Stimulated activated CD4-positive, alpha-beta T cell treated with anti-CD3 and anti-CD28 coated beads, Interleukin-2, amount 100 ng/mL, for 4 hours (primary cell): Measurements from ENCODE around the gene GUCY2D.
"Not testable (repeated sequence)": the region's sequence is repeated elsewhere in the genome, so short reads cannot be mapped to it uniquely, and the experiment has no call there.

Experiments used
- DNase-seq: peaks from one replicate; pipeline ENCODE4 v3.0.0-alpha.2; 2020; ENCODE audit warnings: low read depth

GUCY2D gene

GRCh38 chr17:8018436-8018835, 16.0 kb downstream of the GUCY2D start:
- DNase-seq = no peak

DNA sequence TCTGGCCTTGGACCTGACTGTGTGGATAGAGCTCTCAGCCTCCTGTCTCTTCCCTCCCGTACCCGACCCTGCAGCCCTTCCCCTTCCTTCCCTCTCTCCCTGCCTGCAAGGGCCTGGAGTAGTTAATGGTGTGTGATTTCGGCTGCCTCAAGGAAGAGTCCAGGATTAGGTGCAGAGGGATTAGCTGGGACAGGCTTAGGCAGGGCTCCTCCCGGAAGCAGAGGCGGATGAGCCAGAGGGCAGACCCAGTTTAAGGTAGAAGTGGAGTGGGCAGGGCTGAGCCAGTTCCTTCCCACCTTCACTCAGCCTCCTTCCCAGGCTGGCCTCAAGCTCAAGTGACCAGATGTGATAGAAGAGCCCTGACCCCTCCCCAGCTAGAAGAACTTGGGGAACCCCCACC, 16.8 kb downstream of the GUCY2D start:
- no peak for DNase-seq

GRCh38 chr17:8019665-8020650, 17.5 kb downstream of the GUCY2D start:
- no peak for DNase-seq

DNA sequence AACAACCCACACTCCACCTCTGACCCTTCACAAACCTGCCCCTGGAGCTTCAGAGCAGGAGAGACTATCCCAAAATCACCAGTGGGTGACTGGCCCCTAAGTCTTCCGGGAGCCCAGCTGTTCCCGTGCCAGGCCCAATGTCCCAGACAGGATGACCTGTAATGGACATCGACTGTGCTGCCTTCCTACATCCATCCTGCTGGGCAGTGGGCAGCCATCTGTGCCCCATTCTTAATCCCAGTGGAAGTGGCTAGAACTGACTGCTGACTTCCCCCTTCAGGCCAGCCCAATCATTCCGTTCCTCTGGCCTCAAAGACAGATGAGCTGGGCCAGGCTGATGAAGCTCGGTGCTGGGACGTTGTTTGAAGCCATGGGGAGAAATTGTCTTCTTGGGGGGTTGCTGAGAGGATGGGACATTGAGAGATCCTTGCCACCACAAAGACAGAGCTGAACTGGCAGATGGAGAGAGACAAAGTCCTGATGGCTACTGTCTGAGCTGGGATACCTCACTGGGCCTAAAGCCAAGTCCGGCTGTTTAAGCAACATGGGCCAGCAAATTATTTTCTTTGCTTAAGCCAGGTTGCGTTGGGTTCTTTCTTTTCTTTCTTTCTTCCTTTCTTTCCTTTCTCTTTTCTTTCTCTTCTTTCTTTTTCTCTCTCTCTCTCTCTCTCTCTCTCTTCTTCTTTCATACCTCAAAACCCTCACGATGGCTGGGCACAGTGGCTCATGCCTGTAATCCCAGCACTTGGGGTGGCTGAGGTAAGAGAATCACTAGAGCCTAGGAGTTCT, 18.6 kb downstream of the GUCY2D start:
- DNase-seq = no peak

DNA sequence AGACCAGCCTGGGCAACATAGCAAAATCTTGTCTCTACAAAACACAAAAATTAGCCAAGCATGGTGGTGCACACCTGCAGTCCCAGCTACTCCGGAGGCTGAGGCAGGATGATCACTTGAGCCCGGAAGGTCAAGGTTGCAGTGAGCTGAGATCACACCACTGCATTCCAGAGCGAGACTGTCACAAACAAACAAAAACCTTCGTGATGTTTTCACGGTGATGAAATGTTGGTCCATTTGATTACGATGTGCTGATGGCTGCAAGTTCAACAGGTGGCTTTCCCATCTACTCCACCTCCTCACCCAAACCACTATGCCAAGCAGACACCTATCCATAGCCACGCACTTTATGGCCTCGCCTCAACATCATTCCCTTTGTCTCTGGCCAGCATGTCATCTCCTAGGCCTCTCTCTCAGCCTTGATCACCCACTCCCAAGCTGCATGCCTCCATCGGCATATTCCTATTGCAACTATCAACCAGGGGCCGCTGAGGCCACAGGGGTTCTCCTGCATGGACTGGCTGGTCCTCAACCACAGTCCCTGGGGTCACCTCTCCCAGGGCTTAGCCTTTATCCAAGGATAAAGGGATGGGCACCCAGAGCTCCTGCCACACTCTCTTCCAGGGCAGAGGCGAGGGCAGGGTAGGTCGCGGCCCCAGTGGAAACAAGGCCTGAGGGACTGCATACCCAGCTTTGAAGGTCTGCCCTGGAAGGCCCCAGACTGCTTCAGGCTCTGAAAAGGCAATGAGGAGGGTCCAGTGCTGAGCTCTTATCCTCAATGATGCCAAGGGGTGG, 19.3 kb downstream of the GUCY2D start:
- DNase-seq = no peak

DNA sequence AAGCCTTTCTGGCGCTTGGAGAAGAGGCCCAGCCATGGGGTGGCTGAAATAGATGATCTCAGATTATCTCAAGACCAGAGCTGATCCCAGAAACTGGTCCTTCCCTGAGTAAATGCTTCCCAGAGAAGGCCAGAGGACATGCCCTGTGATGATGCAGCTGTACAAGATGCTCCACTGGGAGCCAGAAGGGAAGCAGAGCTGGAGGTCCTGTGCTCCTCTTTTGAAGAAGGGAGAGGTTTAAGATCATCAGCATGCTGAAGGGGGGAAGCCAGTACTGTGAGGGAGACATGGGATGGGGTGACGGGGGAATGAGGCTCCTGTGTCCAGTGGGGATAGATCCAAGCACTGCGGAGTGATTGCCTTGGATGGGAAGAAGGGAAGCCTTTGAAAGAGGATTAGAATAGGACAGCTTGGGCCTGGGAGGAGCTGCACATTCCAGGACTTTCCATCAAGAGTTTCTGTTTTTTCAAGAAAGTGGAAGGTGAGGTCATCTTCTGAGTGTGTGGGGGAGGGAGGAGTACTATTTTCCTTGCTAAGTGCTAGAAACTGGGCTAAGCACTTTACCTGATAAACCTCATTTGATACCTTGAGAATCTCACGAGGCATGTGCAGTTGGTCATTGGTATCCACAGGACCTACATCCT, 20.1 kb downstream of the GUCY2D start:
- no peak for DNase-seq

DNA sequence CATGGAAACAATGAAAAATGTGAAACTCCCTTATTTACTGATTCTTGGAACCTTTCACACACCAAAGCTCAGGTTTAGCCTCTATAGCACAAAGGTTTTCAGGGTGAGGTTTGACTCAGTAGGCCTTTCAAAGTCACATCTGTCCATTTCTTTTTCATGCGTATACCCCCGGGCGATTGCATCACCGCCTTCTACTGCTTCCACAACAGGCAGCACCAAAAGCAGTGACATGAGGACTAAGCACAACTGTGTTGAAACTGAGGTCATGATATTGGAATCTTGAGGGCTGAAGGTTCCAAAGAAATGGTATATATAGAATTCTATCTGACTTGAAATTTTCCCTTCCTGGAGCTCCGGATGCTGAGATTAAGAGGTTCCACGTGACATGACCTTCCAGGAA, 21.7 kb downstream of the GUCY2D start:
- DNase-seq = not testable (repeated sequence)

GRCh38 chr17:8025176-8025911, 22.9 kb downstream of the GUCY2D start:
- no peak for DNase-seq

DNA sequence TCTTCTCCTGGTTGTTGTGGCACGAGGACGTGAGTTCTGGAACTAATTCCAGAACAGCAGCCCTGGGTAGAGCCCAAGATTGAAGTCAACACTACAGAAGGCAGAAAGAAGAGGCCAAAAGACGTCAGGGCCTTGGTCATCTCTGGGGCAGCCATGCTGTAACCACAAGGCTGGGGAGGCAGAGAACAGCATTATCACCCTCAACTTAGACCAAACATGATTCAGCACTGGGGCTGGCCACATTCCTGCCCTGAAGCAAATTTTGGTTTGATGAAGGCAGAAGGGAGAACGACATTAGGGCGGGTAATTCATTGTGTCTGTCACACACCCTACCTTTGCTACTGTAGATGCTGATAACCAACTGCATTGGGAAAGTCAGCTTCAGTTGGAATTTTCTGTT, 26.7 kb downstream of the GUCY2D start:
- DNase-seq = no peak

- no peak for DNase-seq
Observed at GRCh38 chr17:8031261-8031661, 28.8 kb downstream of the GUCY2D start.

- DNase-seq = no peak
Observed at GRCh38 chr17:8031950-8032349, 29.5 kb downstream of the GUCY2D start.

DNA sequence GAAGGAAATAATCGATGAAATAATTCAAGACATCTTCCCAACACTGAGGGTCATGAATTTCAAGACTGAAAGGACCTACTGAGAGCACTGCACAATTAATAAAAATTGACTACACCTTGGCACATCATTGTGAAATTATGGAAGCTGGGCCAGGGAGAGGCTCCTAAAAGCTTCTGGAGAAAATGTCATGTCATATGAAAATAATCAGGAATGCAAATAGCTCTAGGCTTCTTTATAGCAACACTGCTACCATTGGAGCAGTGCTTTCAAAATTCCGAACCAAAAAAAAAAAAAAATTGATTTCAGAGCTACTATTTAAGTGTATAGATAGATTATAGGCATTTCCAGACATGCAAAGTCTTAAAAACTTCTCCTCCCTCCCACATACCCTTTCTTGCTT, 30.0 kb downstream of the GUCY2D start:
- DNase-seq = no peak

GRCh38 chr17:8038954-8039610, 36.7 kb downstream of the GUCY2D start, which contains the start of gene ALOX15B:
Gene ALOX15B (plus strand): TSS chr17:8039059. CDS start chr17:8039156, 97 bp downstream.
- no peak for DNase-seq

GRCh38 chr17:8039611-8040168, 37.3 kb downstream of the GUCY2D start:
- DNase-seq = no peak

DNA sequence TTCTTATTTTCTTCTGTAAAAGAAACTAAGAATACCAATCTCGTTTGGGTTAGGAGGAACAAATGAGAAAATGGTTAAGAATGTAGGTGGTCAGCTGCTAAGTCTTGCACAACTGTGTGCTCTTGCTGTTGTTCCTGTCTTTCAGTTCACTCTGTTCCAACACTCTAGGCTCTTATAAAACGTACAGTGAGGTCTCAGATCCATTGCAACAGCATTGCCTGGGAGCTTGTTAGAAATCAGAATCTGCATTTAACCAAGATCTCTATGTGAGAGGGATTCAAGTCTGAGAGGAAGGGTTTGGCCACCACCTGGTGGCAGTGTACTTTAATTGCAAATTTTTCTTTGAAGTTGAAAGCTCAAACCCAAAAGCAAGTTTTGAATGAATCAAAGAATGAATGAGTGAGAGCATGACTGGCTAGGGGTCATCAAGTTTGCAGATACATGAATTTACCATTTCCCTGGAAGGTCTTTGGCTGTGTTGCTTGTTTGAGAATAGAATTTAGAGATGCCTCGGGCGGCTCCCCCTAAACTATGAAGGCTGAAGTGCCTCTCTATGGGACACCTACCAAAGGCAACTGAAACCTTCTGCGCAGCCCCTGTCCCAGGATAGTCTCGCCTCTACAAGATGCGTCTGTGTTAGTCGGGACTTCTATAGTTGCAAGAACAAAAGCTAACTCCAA, 39.0 kb downstream of the GUCY2D start:
- peak; percentile 16 for DNase-seq

- DNase-seq = no peak
Observed at GRCh38 chr17:8041979-8042378, 39.6 kb downstream of the GUCY2D start.

GRCh38 chr17:8044819-8045810, 42.7 kb downstream of the GUCY2D start:
- no peak for DNase-seq

DNA sequence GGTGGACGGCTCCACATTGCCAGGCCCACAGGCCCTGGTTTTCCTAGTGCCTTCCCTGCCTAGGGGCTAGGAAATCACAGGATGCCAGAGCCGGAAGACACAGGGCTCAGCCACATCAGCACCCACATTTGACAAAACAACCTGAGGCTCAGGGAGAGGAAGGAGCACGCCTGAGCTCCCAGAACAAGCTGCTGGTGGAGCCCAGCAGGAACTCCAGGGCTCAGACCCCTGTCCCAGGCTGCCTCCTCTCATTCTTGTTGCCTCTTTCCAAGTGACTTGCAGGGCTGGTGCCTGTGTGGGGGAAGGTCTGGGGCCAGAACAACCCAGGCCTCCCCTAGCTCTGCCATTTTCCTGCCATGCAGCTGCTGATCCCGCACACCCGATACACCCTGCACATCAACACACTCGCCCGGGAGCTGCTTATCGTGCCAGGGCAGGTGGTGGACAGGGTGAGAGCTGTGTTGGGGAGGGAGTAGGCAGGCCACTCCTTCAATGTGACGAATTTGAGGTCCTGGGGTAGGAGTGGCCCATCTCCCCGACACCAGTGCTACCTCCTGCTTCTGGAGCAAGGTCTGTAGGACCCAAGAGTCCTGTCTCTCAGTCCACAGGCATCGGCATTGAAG, 44.0 kb downstream of the GUCY2D start:
- no peak for DNase-seq
